Stimulated activated CD8-positive, alpha-beta memory T cell treated with anti-CD3 and anti-CD28 coated beads, Interleukin-7, amount 100 ng/mL, for 24 hours (primary cell): ENCODE data around the gene NCAPH2.

ENCODE experiments used
- DNase-seq: peaks from one replicate; pipeline ENCODE4 v3.0.0-alpha.2; 2020; ENCODE audit warnings: low read depth

NCAPH2 gene

DNA sequence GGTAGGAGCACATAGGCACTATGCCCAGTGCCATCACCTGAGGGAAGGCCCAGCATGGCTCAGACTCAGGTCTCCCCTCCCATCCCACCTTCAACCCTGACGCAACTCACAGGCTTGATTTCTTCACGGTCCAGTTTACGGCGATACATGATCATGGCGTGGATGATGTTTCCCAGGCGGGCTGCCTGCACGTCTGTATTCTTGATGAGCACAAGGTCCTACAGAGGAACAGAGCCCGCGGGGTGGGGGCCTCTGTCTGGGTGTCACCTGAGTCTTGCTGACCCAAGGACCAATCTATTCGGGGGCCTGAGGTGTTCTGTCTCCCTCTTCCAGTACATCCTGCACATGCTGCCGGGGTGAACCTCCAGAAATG lies 66.3 kb downstream of the NCAPH2 start:
- DNase-seq: no peak
